Suprapubic skin (tissue), 4 donors: Measurements from ENCODE around the gene CAMK2N1.

Experiments
- EP300 ChIP-seq: sonication (generic); formaldehyde crosslinking; IDR thresholded peaks from one replicate; pipeline ENCODE4 v1.6.1; 2017; ENCODE audit warnings: antibody characterized with exemption
- POLR2A ChIP-seq, 2 donors: fragments of 450-650 bp; IDR thresholded peaks; one replicate each; pipeline ENCODE4 v1.6.1; 2017; ENCODE audit warnings: antibody characterized with exemption in 2 of 2, mild to moderate bottlenecking in 2 of 2, moderate library complexity in 2 of 2
- POLR2AphosphoS5 ChIP-seq, 3 donors: sonication (generic); formaldehyde crosslinking; IDR thresholded peaks; one replicate each; pipeline ENCODE4 v1.6.1; 2017; ENCODE audit warnings: antibody characterized with exemption in 3 of 3
- TF ChIP-seq, protein P1 (sequence below), 2 donors: fragments of 200-600 bp in 1 of 2; fragments of 450-650 bp in 1 of 2; sonication (generic) in 1 of 2; IDR thresholded peaks; one replicate each; pipeline ENCODE4 v1.5.1; 2016 to 2019; ENCODE audit warnings: antibody characterized with exemption in 2 of 2, mild to moderate bottlenecking in 1 of 2, moderate library complexity in 1 of 2

DNA sequence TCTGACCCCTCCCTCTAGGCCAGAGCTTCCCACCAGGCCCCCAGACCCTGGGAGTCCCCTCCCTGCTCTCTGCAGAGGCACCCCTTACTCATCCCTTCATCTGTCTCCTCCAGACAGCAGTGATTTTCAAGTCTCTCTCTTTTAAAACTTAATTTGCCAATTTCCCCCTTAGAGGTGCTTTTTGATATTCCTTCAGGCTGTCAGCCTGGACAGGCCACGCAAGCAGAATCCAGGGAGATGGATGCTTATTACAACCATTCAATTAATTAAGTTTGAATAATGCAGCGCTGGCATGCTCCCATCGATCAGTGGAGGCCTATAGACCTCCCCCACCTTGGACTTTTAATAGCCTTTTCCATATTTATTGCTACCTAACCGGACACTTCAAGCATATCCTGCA is 6.2 kb downstream of the CAMK2N1 start:
- TF ChIP-seq POLR2A (IDR thresholded peaks at IDR 0.05) (no peak), POLR2AphosphoS5 (IDR thresholded peaks at IDR 0.05) (no peak), EP300 (no peak)
- TF ChIP-seq, protein P1, sequence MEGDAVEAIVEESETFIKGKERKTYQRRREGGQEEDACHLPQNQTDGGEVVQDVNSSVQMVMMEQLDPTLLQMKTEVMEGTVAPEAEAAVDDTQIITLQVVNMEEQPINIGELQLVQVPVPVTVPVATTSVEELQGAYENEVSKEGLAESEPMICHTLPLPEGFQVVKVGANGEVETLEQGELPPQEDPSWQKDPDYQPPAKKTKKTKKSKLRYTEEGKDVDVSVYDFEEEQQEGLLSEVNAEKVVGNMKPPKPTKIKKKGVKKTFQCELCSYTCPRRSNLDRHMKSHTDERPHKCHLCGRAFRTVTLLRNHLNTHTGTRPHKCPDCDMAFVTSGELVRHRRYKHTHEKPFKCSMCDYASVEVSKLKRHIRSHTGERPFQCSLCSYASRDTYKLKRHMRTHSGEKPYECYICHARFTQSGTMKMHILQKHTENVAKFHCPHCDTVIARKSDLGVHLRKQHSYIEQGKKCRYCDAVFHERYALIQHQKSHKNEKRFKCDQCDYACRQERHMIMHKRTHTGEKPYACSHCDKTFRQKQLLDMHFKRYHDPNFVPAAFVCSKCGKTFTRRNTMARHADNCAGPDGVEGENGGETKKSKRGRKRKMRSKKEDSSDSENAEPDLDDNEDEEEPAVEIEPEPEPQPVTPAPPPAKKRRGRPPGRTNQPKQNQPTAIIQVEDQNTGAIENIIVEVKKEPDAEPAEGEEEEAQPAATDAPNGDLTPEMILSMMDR (IDR thresholded peaks at IDR 0.05): no peak
